Inflammatory macrophage (primary cell): ENCODE data around the gene PIN4.
"Not testable (repeated sequence)": the region's sequence is repeated elsewhere in the genome, so short reads cannot be mapped to it uniquely, and the experiment has no call there.

Experiments used
- DNase-seq, 2 donors: peaks; one replicate each; pipeline ENCODE4 v3.0.0-alpha.2; 2020 to 2022
- total RNA-seq, 18 experiments: gene quantifications; one replicate each; lab custom pipeline; 2026; ENCODE audit warnings: mixed read lengths in 6 of 18, inconsistent platforms in 2 of 18; lab: John Stamatoyannopoulos, UW

PIN4 gene
- total RNA-seq, result 2.0 to 13.5 (median 7.8) reads per million in 18 experiments

GRCh38 chrX:72181178-72182125, at the start of gene PIN4:
TSS of gene PIN4 (plus strand) at chrX:72181757. CDS start at chrX:72181786, 29 bp downstream.
- peak; percentile 94 for DNase-seq

GRCh38 chrX:72132456-72132855, 49.1 kb upstream of the PIN4 start:
- no peak for DNase-seq

- no peak for DNase-seq
Observed at GRCh38 chrX:72133851-72134546, 47.6 kb upstream of the PIN4 start.

- no peak for DNase-seq
Observed at GRCh38 chrX:72137846-72138495, 43.6 kb upstream of the PIN4 start.

- no peak for DNase-seq
Observed at GRCh38 chrX:72139538-72139937, 42.0 kb upstream of the PIN4 start.

- no peak for DNase-seq
Observed at GRCh38 chrX:72141372-72142004, 40.1 kb upstream of the PIN4 start.

GRCh38 chrX:72142094-72142793, 39.3 kb upstream of the PIN4 start:
- no peak for DNase-seq

GRCh38 chrX:72142794-72143608, 38.6 kb upstream of the PIN4 start:
- peak in 1 of 2 donors; percentile 9 for DNase-seq

GRCh38 chrX:72143609-72143907, 38.0 kb upstream of the PIN4 start:
- DNase-seq, result no peak

GRCh38 chrX:72145181-72145580, 36.4 kb upstream of the PIN4 start:
- no peak for DNase-seq

- no peak for DNase-seq
Observed at GRCh38 chrX:72146527-72146926, 35.0 kb upstream of the PIN4 start.

- DNase-seq, result no peak
Observed at GRCh38 chrX:72158773-72159172, 22.8 kb upstream of the PIN4 start.

GRCh38 chrX:72159769-72160168, 21.8 kb upstream of the PIN4 start:
- no peak for DNase-seq

- no peak for DNase-seq
Observed at GRCh38 chrX:72165551-72165950, 16.0 kb upstream of the PIN4 start.

GRCh38 chrX:72169008-72169728, 12.4 kb upstream of the PIN4 start:
- peak; percentile 41 to 62 for DNase-seq

GRCh38 chrX:72176289-72176688, 5.3 kb upstream of the PIN4 start:
- DNase-seq, result not testable (repeated sequence)

GRCh38 chrX:72176981-72177380, 4.6 kb upstream of the PIN4 start:
- no peak for DNase-seq

- DNase-seq, result peak; percentile 14 to 19
Observed at GRCh38 chrX:72180539-72180938, 1.0 kb upstream of the PIN4 start.

- DNase-seq, result no peak
Observed at GRCh38 chrX:72182924-72183323, 1.4 kb downstream of the PIN4 start.

GRCh38 chrX:72201836-72202536, 20.4 kb downstream of the PIN4 start:
- DNase-seq, result no peak
